GM23338 (cell line): Measurements from ENCODE around the gene DACT1.

ENCODE experiments used
- CREB1 ChIP-seq: fragments of 250-450 bp; sonication (Bioruptor Pico); IDR thresholded peaks from 2 replicates; pipeline ENCODE4 v1.5.0; 2020; ENCODE audit warnings: low read depth, mild to moderate bottlenecking, moderate library complexity
- EZH2 ChIP-seq: fragments of 200-600 bp; sonication (generic); IDR thresholded peaks from one replicate; pipeline ENCODE4 v1.8.0; 2017; ENCODE audit warnings: antibody characterized with exemption, mild to moderate bottlenecking, low read depth; ENCODE audit not compliant: unreplicated experiment
- EZH2phosphoT487 ChIP-seq: fragments of 200-600 bp; sonication (generic); IDR thresholded peaks from one replicate; pipeline ENCODE4 v1.8.1; 2018; ENCODE audit warnings: antibody characterized with exemption; ENCODE audit not compliant: unreplicated experiment
- JUNB ChIP-seq: IDR thresholded peaks from one replicate; pipeline ENCODE4 v1.6.1; 2016; ENCODE audit warnings: antibody characterized with exemption; ENCODE audit not compliant: unreplicated experiment
- POLR2AphosphoS5 ChIP-seq: IDR thresholded peaks from 2 replicates; pipeline ENCODE4 v1.6.1; 2016; ENCODE audit warnings: antibody characterized with exemption, low read depth
- TF ChIP-seq, protein P1 (sequence below), 2 experiments: fragments of 200-600 bp in 1 of 2; sonication (generic) in 1 of 2; conservative IDR thresholded peaks; 2 replicates each; pipeline versions ENCODE4 v1.5.1 to v1.6.1; 2016 to 2017; ENCODE audit warnings: antibody characterized with exemption in 2 of 2, low read depth in 2 of 2, mild to moderate bottlenecking in 2 of 2, moderate library complexity in 1 of 2
- TF ChIP-seq, protein P2 (sequence below): IDR thresholded peaks from one replicate; pipeline ENCODE4 v1.6.1; 2018; ENCODE audit warnings: antibody characterized with exemption; ENCODE audit not compliant: unreplicated experiment

DNA sequence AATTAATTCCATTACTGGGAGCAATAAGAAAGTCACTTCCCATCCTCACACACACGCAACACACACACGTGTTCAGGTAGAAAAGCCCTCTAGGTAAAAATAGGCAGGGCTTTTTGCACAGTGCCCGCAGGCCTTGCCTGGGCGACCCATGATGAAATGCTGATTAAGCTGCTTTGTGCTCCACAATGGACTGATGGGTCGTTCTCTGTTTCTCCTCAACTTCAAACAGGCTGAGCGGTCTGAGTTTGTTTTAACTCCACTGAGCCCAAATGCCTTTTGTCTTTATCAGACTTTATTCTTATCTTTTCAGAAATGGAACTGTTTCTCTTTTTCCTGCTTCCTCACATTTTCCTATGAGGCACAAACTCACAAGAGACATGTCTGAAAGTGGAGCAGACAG lies 9.4 kb upstream of the DACT1 start:
- TF ChIP-seq POLR2AphosphoS5, result no peak
- TF ChIP-seq JUNB, result no peak
- TF ChIP-seq, protein P1, sequence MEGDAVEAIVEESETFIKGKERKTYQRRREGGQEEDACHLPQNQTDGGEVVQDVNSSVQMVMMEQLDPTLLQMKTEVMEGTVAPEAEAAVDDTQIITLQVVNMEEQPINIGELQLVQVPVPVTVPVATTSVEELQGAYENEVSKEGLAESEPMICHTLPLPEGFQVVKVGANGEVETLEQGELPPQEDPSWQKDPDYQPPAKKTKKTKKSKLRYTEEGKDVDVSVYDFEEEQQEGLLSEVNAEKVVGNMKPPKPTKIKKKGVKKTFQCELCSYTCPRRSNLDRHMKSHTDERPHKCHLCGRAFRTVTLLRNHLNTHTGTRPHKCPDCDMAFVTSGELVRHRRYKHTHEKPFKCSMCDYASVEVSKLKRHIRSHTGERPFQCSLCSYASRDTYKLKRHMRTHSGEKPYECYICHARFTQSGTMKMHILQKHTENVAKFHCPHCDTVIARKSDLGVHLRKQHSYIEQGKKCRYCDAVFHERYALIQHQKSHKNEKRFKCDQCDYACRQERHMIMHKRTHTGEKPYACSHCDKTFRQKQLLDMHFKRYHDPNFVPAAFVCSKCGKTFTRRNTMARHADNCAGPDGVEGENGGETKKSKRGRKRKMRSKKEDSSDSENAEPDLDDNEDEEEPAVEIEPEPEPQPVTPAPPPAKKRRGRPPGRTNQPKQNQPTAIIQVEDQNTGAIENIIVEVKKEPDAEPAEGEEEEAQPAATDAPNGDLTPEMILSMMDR (conservative IDR thresholded peaks at IDR 0.05; ENCODE audit: low read depth in 2 of 2), result no peak
- TF ChIP-seq EZH2phosphoT487, result no peak
- TF ChIP-seq EZH2, result no peak
- TF ChIP-seq, protein P2, sequence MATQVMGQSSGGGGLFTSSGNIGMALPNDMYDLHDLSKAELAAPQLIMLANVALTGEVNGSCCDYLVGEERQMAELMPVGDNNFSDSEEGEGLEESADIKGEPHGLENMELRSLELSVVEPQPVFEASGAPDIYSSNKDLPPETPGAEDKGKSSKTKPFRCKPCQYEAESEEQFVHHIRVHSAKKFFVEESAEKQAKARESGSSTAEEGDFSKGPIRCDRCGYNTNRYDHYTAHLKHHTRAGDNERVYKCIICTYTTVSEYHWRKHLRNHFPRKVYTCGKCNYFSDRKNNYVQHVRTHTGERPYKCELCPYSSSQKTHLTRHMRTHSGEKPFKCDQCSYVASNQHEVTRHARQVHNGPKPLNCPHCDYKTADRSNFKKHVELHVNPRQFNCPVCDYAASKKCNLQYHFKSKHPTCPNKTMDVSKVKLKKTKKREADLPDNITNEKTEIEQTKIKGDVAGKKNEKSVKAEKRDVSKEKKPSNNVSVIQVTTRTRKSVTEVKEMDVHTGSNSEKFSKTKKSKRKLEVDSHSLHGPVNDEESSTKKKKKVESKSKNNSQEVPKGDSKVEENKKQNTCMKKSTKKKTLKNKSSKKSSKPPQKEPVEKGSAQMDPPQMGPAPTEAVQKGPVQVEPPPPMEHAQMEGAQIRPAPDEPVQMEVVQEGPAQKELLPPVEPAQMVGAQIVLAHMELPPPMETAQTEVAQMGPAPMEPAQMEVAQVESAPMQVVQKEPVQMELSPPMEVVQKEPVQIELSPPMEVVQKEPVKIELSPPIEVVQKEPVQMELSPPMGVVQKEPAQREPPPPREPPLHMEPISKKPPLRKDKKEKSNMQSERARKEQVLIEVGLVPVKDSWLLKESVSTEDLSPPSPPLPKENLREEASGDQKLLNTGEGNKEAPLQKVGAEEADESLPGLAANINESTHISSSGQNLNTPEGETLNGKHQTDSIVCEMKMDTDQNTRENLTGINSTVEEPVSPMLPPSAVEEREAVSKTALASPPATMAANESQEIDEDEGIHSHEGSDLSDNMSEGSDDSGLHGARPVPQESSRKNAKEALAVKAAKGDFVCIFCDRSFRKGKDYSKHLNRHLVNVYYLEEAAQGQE, result no peak
- TF ChIP-seq CREB1 (CRISPR knock-in tag), result no peak
